Lung (tissue), 12 donors: ENCODE data around the gene SMOC1. TPM values are rescaled to one million over a fixed set of nuclear protein-coding genes. Genes with fewer than 3 reads are reported as not detected.

Experiments
- ATAC-seq: fragments of 200-7000 bp; cut with Tn5 transposase; one replicate; pipeline ENCODE4 v1.9.1; 2020; ENCODE audit warnings: moderate number of reproducible peaks; ENCODE audit not compliant: insufficient read depth, low FRiP score
- DNase-seq, 3 donors: peaks; one replicate each; pipeline ENCODE4 v3.0.0-alpha.2; 2013 to 2017
- H3K27ac ChIP-seq, 2 donors: one replicate each; pipeline ENCODE4 v1.5.1; 2013; ENCODE audit warnings: mild to moderate bottlenecking in 2 of 2, moderate library complexity in 2 of 2, control low read depth in 1 of 2, inconsistent platforms in 1 of 2, low read depth in 1 of 2, low read length in 1 of 2
- H3K27me3 ChIP-seq, 3 donors: one replicate each; pipeline ENCODE4 v1.5.1; 2013; ENCODE audit warnings: low read length in 2 of 3; ENCODE audit not compliant: control insufficient read depth in 3 of 3, insufficient read depth in 3 of 3
- H3K36me3 ChIP-seq, 4 donors: one replicate each; pipeline ENCODE4 v1.5.1; 2013; ENCODE audit warnings: low read length in 4 of 4, mild to moderate bottlenecking in 1 of 4, moderate library complexity in 1 of 4; ENCODE audit not compliant: control insufficient read depth in 4 of 4, insufficient read depth in 4 of 4
- H3K4me1 ChIP-seq, 5 donors: one replicate each; pipeline ENCODE4 v1.5.1; 2013; ENCODE audit warnings: low read length in 5 of 5, mild to moderate bottlenecking in 2 of 5, moderate library complexity in 1 of 5; ENCODE audit not compliant: control insufficient read depth in 5 of 5, insufficient read depth in 5 of 5
- H3K4me3 ChIP-seq: one replicate; pipeline ENCODE4 v1.5.1; 2013; ENCODE audit warnings: mild to moderate bottlenecking, control low read depth, moderate library complexity
- H3K9ac ChIP-seq, 2 donors: one replicate each; pipeline ENCODE4 v1.5.1; 2013; ENCODE audit warnings: low read length in 2 of 2, control low read depth in 1 of 2; ENCODE audit not compliant: insufficient read depth in 1 of 2
- H3K9me3 ChIP-seq, 4 donors: one replicate each; pipeline ENCODE4 v1.5.1; 2013; ENCODE audit warnings: low read length in 3 of 4, mild to moderate bottlenecking in 1 of 4, moderate library complexity in 1 of 4; ENCODE audit not compliant: control insufficient read depth in 4 of 4, insufficient read depth in 3 of 4
- CTCF ChIP-seq: IDR thresholded peaks from 2 replicates; pipeline ENCODE4 v1.5.1; 2012; ENCODE audit warnings: mild to moderate bottlenecking; ENCODE audit errors: control extremely low read depth, extremely low read depth
- WGBS, 2 donors: extraction: QIAGEN DNeasy Blood & Tissue Kit; methylation state at CpG; one replicate each; pipeline ENCODE4 v1.1.7; 2013; 5-methylcytosine and 5-hydroxymethylcytosine counted together
- polyA plus RNA-seq, 2 donors: library from polyadenylated mRNA; stranded (reverse); fragments of 200-250 nt; gene quantifications; one replicate each; pipeline ENCODE4 v1.2.1, GENCODE V29; 2013
- total RNA-seq, 2 donors: library from RNA; depleted of rRNA in 1 of 2; stranded (reverse); fragments of >200 nt in 1 of 2; gene quantifications; one replicate each; pipeline ENCODE4 v1.2.1, GENCODE V29; 2014 to 2021
- donor health status: control.
- donor health status: control.
- donor health status: Bipolar disorder and iron deficiency.
- donor health status: healthy.
- donor health status: DM: yes; HTN: yes; CAD: no.

Gene SMOC1
- total and polyA plus RNA-seq, 4 donors, result 0.52 to 1.9 (median 1.1) TPM

- no peak overlapping the region for H3K9ac ChIP-seq
- no peaks in the 10 kb centered on the region for H3K4me1 ChIP-seq
- H3K27me3 ChIP-seq, result peaks cover 0 to 3% (median under 1%) of the 10 kb centered on the region in 3 donors
- TF ChIP-seq CTCF, result no peak
- H3K27ac ChIP-seq, result no peak overlapping the region
- no peak for DNase-seq
- peaks cover 0 to 22% (median 5%) of the 10 kb centered on the region in 4 donors for H3K9me3 ChIP-seq
- H3K4me3 ChIP-seq, result no peak overlapping the region
- no peak for ATAC-seq
- H3K36me3 ChIP-seq, result no peaks in the 10 kb centered on the region
- 85 to 90% methylated on average over 8 of the region's 8 CpGs for WGBS, 2 donors
Measured at GRCh38 chr14:69865701-69866365, 13.4 kb upstream of the SMOC1 start.

GRCh38 chr14:69868363-69868963 is 10.8 kb upstream of the SMOC1 start:
- DNase-seq (no peak), ATAC-seq (no peak)
- WGBS, 2 donors, result 84 to 89% methylated on average over 5 of the region's 5 CpGs
- no peak overlapping the region for H3K27ac ChIP-seq
- no peaks in the 10 kb centered on the region for H3K4me1 ChIP-seq
- peaks cover 0 to 3% (median 2%) of the 10 kb centered on the region in 3 donors for H3K27me3 ChIP-seq
- H3K9ac ChIP-seq, result no peak overlapping the region
- H3K36me3 ChIP-seq, result no peaks in the 10 kb centered on the region
- TF ChIP-seq CTCF, result no peak
- H3K9me3 ChIP-seq, result peaks cover 0 to 20% (median 5%) of the 10 kb centered on the region in 4 donors
- H3K4me3 ChIP-seq, result no peak overlapping the region

GRCh38 chr14:69870613-69871012 is 8.6 kb upstream of the SMOC1 start:
- Histone ChIP-seq H3K4me3 (no peak overlapping the region), H3K9me3 (peaks cover 0 to 9% (median 5%) of the 10 kb centered on the region in 4 donors), H3K36me3 (no peaks in the 10 kb centered on the region), H3K9ac (no peak overlapping the region), H3K27me3 (peaks cover 0 to 3% (median 2%) of the 10 kb centered on the region in 3 donors), H3K27ac (no peak overlapping the region), H3K4me1 (no peaks in the 10 kb centered on the region)
- 86 to 88% methylated on average over 2 of the region's 2 CpGs for WGBS, 2 donors
- no peak for TF ChIP-seq CTCF
- no peak for DNase-seq
- ATAC-seq, result no peak
